Breast epithelium (tissue), 3 donors: Measurements from ENCODE around the gene USP15.

Source experiments
- POLR2A ChIP-seq: fragments of 450-650 bp; IDR thresholded peaks from one replicate; pipeline ENCODE4 v1.6.1; 2016; ENCODE audit warnings: antibody characterized with exemption, mild to moderate bottlenecking, moderate library complexity
- TF ChIP-seq, protein P1 (sequence below), 3 donors: fragments of 450-650 bp; IDR thresholded peaks; one replicate each; pipeline ENCODE4 v1.5.1; 2016 to 2017; ENCODE audit warnings: antibody characterized with exemption in 3 of 3, mild to moderate bottlenecking in 3 of 3, moderate library complexity in 3 of 3

DNA sequence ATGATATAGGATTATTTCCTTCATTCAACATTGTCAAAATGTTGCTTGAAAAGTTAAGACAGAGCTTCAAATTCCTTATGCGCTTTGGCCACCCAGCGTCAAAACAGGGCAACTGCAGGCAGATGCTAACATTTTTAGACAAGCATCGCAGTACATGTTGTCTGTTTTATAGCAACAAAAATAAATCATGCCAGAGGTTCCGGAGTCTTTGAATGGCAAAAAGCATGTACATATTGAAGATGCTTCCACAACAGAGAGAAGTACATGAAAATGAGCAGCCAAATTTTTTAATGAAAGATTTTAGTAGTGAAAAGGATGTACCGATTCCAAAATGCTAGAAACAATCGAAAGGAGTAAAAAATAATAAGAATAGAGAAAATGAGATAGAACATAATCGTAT is 49.8 kb upstream of the USP15 start:
- no peak for TF ChIP-seq POLR2A
- TF ChIP-seq, protein P1, sequence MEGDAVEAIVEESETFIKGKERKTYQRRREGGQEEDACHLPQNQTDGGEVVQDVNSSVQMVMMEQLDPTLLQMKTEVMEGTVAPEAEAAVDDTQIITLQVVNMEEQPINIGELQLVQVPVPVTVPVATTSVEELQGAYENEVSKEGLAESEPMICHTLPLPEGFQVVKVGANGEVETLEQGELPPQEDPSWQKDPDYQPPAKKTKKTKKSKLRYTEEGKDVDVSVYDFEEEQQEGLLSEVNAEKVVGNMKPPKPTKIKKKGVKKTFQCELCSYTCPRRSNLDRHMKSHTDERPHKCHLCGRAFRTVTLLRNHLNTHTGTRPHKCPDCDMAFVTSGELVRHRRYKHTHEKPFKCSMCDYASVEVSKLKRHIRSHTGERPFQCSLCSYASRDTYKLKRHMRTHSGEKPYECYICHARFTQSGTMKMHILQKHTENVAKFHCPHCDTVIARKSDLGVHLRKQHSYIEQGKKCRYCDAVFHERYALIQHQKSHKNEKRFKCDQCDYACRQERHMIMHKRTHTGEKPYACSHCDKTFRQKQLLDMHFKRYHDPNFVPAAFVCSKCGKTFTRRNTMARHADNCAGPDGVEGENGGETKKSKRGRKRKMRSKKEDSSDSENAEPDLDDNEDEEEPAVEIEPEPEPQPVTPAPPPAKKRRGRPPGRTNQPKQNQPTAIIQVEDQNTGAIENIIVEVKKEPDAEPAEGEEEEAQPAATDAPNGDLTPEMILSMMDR (IDR thresholded peaks at IDR 0.05): peak; percentile 48 to 60 (median 60)
